GM10847 (cell line): ENCODE data around the gene ART4.

Experiments
- POLR2A ChIP-seq: IDR thresholded peaks from 2 replicates; pipeline ENCODE4 v1.6.1; 2011; ENCODE audit not compliant: insufficient read length; ENCODE audit errors: extremely low read depth

Gene ART4

DNA sequence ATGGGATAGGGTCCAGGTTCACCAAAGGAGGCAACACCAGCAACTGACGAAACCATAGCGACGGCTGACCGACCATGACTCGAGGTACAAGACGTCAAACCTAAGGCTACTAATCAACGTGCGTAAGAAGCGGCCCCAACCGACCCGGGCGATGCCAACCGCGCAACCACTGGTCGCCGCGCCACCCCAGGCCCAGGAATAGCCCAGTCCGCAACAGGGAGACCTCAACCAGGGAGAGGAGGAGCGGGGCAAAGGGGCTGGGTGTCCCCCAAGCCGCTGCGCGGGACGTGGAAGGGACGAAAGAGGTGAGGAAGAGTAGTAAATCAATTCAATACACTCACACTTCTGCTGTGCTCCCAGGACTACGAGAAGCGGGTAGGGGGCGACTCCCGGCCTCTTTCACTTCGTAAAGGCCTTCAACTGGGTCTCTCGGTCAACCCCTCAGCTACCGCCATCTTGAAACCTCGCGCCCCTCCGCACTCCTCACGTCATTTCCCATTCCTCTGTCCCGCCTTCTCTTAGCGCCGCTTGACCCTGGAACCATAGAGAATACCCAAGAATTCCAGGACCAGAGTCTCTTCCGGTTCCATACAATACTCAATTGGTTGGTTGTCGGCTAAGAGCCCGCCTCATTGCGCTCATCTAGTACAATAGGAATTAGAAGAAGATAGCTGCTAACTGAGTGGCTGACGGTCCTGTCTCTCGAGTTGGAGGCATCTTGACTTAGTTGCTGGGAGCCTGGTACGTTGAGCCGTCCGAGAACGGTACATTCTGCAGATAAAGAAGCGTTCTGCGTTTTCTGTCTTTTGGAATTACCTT is 40.1 kb downstream of the ART4 start, which contains the start of the genes C12orf60 and WBP11:
Gene C12orf60 (plus strand): TSS at position 660 of the 819 bp plus-strand sequence. CDS start 19,266 bp downstream, outside the sequence.
Gene WBP11 (minus strand): TSS at position 468 of the 819 bp plus-strand sequence. CDS start 2,095 bp downstream, outside the sequence.
- peak; percentile 59 for TF ChIP-seq POLR2A

- TF ChIP-seq POLR2A = no peak
Measured at GRCh38 chr12:14802721-14803010, 40.7 kb downstream of the ART4 start.

- no peak for TF ChIP-seq POLR2A
Measured at GRCh38 chr12:14802247-14802646, 41.1 kb downstream of the ART4 start.

- TF ChIP-seq POLR2A = no peak
Measured at GRCh38 chr12:14795028-14795448, 48.3 kb downstream of the ART4 start.

- TF ChIP-seq POLR2A = no peak
Measured at GRCh38 chr12:14785568-14785967, 57.8 kb downstream of the ART4 start.

GRCh38 chr12:14784471-14784870 is 58.9 kb downstream of the ART4 start:
- no peak for TF ChIP-seq POLR2A

DNA sequence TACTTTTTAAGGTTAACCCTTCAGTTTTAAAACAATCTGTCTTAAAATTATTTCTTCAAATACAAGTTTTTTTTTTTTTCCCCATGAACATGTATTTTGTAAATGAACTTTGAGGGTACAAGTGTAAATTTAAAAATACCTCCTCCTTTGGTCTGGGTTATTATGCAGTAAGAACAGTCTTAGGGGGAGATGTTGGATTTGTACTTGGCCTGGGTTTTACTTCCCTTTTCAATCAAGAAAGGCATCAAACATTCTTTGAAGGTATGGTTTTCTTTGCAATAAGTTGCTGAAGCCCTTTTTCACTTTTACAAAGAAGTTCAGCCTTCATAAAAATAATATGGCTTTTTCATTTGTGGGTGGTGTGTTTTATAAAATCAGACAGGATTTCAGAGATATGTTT is 60.6 kb downstream of the ART4 start:
- no peak for TF ChIP-seq POLR2A

DNA sequence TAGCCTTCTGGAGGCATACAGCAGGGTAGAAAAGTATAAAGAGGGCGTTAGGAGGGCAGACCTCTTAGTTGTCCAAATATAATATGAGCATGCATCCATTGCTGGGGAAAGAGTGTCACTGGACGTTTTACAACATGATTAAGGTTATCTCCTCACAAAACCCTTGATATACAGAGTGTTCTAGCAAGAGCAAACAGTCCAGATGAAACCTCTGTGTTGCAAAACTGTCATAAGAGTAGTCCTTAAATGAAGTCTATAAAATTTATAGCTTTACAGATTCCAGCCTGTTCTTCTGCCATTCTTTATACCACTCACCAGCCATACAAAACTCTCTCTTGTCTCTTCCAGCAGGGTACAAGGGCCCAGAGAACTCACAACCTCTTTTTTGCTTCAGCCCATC is 61.8 kb downstream of the ART4 start:
- TF ChIP-seq POLR2A = no peak

- no peak for TF ChIP-seq POLR2A
Measured at GRCh38 chr12:14780859-14781258, 62.5 kb downstream of the ART4 start.

DNA sequence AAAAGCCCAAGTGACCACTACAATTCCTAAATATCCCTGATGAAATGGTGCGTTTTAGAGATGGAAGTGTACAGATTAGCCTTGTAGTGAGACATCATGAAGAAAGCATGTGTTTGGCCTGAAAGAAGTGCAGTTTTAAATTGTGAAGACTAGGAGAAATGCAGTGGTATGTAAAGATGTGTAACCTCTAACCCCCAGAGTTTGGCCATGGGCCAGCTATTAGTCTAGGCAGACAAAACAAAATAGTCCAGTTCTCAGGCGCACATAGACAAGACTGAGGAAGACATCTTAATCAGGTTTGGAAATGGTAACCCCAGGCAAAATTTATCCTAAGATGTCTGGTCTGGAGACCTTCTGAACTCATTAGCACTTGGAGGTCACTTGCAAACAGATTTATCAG is 63.5 kb downstream of the ART4 start:
- no peak for TF ChIP-seq POLR2A

DNA sequence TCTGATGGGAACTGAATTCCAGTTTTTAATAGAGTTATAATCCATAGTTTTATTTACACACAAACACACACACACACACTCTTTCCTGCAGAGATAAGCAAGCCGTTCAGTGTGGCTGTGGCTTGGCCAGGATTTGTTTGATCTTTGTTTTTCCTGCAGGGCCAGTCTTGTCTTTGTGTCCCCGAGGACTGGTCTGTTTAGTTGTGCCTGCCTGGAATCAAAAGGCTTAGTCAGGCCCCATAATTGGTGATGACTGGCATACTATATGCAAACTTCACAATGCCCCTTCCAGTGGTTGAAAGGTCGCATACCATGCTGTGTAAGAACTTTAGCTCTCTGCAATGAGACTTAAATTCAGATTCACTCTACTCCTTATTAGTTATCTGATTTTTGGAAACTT is 66.1 kb downstream of the ART4 start:
- no peak for TF ChIP-seq POLR2A

- no peak for TF ChIP-seq POLR2A
Measured at GRCh38 chr12:14776236-14776961, 66.9 kb downstream of the ART4 start.

DNA sequence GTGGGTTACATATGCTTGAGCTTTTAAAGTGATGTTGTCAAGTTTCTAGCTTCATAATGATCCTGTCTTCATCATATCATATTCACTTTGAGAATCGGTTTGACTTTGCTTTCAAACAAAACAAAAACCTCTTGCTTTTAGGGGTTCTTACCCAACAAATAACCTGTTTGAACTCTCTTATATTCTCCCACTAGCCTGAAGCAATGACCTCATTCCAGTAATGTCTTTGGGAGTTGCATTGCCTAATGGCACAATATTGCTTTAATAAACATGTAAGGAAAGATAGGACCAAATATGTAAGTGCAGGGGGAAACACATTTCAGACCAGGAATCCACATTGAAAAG is 67.7 kb downstream of the ART4 start:
- no peak for TF ChIP-seq POLR2A
